ENCODE data around the gene ARMH3. TPM values are rescaled to one million over a fixed set of nuclear protein-coding genes. Genes with fewer than 3 reads are reported as not detected.
A peak's percentile ranks its signal among the peaks of the same experiment; 100 is the strongest.

Gene ARMH3
- total RNA-seq, 1 donor from 2014 or later = 4.5 TPM

GRCh38 chr10:101938305-101939007, 117.5 kb downstream of the ARMH3 start:
- intact Hi-C loops (cut with DNase I) = no loop called here
- TF ChIP-seq CTCF (IDR thresholded peaks at IDR 0.05) = no peak
- no peak for DNase-seq (ENCODE audit: low spot score in 2 of 2)
- H3K4me1 ChIP-seq = peaks cover 9 to 39% of the 10 kb centered on the region in 2 donors
- H3K36me3 ChIP-seq = peaks cover 2 to 3% of the 10 kb centered on the region in 2 donors
- no peaks in the 10 kb centered on the region for H3K27me3 ChIP-seq
- peak overlapping the region; percentile 70 to 83 for H3K27ac ChIP-seq
- H3K9me3 ChIP-seq = no peaks in the 10 kb centered on the region
- H3K4me3 ChIP-seq = no peak overlapping the region

GRCh38 chr10:101935431-101935830, 120.5 kb downstream of the ARMH3 start:
- Histone ChIP-seq H3K9me3 (no peaks in the 10 kb centered on the region), H3K4me1 (peaks cover 9 to 26% of the 10 kb centered on the region in 2 donors), H3K27me3 (no peaks in the 10 kb centered on the region), H3K4me3 (no peak overlapping the region), H3K27ac (no peak overlapping the region), H3K36me3 (no peaks in the 10 kb centered on the region)
- TF ChIP-seq CTCF (IDR thresholded peaks at IDR 0.05) = no peak
- intact Hi-C loops (cut with DNase I) = no loop called here
- DNase-seq (ENCODE audit: low spot score in 2 of 2) = no peak

GRCh38 chr10:101934686-101935305, 121.2 kb downstream of the ARMH3 start:
- no peak overlapping the region for H3K27ac ChIP-seq
- no peaks in the 10 kb centered on the region for H3K27me3 ChIP-seq
- no peaks in the 10 kb centered on the region for H3K9me3 ChIP-seq
- TF ChIP-seq CTCF (IDR thresholded peaks at IDR 0.05) = no peak
- no peaks in the 10 kb centered on the region for H3K36me3 ChIP-seq
- DNase-seq (ENCODE audit: low spot score in 2 of 2) = no peak
- intact Hi-C loops (cut with DNase I) = no loop called here
- no peak overlapping the region for H3K4me3 ChIP-seq
- peaks cover 6 to 19% of the 10 kb centered on the region in 2 donors for H3K4me1 ChIP-seq

- intact Hi-C loops (cut with DNase I) = no loop called here
- Histone ChIP-seq H3K27ac (no peak overlapping the region), H3K27me3 (no peaks in the 10 kb centered on the region), H3K4me1 (peaks cover 5 to 16% of the 10 kb centered on the region in 2 donors), H3K36me3 (no peaks in the 10 kb centered on the region), H3K4me3 (no peak overlapping the region), H3K9me3 (no peaks in the 10 kb centered on the region)
- no peak for DNase-seq (ENCODE audit: low spot score in 2 of 2)
- no peak for TF ChIP-seq CTCF (IDR thresholded peaks at IDR 0.05)
Observed at GRCh38 chr10:101933976-101934375, 122.0 kb downstream of the ARMH3 start.

GRCh38 chr10:101932183-101932582, 123.8 kb downstream of the ARMH3 start:
- H3K4me3 ChIP-seq = no peak overlapping the region
- intact Hi-C loops (cut with DNase I) = no loop called here
- DNase-seq (ENCODE audit: low spot score in 2 of 2) = no peak
- no peaks in the 10 kb centered on the region for H3K36me3 ChIP-seq
- no peak overlapping the region for H3K27ac ChIP-seq
- H3K9me3 ChIP-seq = no peaks in the 10 kb centered on the region
- H3K27me3 ChIP-seq = no peaks in the 10 kb centered on the region
- no peaks in the 10 kb centered on the region for H3K4me1 ChIP-seq
- TF ChIP-seq CTCF (IDR thresholded peaks at IDR 0.05) = no peak

All from ascending aorta (tissue), 2 donors.